GM15510 (cell line): Measurements from ENCODE around the gene JAZF1.

ENCODE experiments used
- POLR2A ChIP-seq: IDR thresholded peaks from 3 replicates; pipeline ENCODE4 v1.6.1; 2011; ENCODE audit warnings: borderline replicate concordance; ENCODE audit not compliant: insufficient read length; ENCODE audit errors: extremely low read depth

JAZF1 gene

DNA sequence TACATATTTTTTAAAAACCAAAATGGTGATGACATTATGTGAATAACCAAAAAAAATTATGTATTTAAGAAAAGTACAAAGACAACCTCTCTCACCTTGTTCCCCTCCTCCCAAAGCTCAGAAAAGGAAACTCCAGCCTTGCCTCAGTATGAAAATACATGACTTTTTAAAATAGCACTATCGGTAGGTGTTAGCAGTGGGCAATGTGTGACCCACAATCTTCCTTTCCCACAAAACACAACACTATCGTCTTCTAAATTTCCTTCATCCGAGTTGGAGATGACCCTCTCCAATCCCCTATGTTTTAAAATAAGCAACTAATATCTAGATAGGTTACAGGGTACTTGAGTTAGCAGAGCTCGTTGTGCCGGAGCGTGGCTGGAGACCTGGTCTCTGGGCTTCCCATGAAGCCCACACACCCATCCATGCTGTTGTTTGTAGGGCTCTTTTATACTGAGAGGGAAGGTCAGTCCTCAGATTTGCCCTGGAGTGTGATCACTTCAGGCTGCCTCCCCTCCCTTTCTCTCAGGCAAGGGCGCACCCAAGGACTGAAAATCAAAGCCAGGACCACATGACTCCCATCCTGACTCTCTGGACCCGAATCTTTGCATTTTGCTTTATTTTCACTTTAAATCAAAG, 107.6 kb downstream of the JAZF1 start:
- TF ChIP-seq POLR2A, result no peak

DNA sequence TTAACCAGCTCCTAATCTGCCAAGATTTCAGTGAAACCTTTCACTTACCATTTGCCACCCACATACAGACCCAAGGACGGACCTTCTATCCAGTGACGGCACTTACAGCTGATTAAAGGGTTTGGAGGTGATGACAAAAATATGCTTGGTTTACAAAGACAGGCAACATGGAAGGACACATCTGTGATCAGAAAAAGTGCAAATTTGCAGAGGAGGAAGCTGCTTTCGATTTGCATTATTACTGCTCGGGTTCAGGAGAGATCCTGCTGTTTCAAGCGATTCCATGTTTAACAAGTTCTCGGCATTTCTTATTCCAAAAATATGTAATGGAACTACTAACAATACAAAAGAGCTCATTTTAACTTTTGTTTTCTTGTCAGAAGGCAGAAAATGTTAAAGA, 109.0 kb downstream of the JAZF1 start:
- no peak for TF ChIP-seq POLR2A

DNA sequence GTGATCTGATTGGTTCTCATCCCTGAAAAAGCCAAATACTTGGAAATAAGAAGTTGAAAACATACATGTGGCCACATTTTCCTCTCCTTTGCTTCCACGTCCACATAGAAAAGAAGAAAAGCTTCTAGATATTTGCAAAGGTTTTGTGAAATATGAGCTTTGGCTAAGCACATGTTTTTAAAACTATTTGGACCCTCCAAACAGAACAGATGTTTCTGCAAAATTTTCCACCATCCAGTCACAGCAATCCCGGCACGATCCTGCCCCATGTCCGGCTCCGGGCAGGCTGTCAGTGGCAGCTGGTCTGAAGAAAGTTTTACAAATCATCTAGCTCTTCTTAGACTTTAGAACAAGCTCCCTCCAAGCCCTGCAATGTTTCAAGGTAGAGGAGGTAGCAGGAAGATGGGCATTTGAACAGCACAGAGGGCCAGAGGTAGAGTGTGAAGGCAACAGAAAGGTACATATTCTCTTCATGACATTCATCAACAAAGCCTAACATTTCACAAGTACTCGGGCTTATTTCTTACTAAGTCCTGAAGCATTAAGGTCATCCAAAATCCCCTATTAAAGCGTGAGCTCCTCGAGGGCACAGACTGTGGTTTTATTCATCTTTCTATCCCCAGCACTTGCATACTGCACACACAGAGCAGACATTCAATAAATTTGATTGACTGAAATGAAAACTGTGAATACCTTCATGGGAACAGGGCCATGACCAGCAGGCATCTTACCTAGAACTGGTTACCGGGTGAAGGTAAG, 110.1 kb downstream of the JAZF1 start:
- no peak for TF ChIP-seq POLR2A

- TF ChIP-seq POLR2A, result no peak
Measured at GRCh38 chr7:28069807-28070206, 110.8 kb downstream of the JAZF1 start.

GRCh38 chr7:28069388-28069787, 111.2 kb downstream of the JAZF1 start:
- TF ChIP-seq POLR2A, result no peak

GRCh38 chr7:28068811-28069216, 111.8 kb downstream of the JAZF1 start:
- no peak for TF ChIP-seq POLR2A

DNA sequence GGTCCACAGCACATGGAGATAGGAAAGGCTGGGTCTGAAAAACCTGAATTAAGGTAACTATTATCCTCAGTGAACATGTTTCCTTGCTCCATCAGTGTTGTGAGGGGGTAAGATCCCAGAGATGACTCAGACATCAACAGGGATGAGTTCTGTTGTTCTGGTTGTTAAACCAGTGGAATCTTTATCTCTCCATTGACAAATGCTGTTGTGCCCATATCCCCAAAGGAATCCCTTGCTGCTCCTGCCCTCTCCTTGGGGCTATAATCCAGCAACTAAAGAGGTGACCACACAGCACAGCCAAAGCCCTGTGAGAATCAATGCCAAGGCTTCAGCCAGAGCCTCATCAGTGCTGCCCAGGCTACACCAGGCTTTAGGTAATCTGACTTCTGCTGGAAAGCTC, 113.4 kb downstream of the JAZF1 start:
- TF ChIP-seq POLR2A, result no peak

GRCh38 chr7:28065721-28066285, 114.8 kb downstream of the JAZF1 start:
- TF ChIP-seq POLR2A, result no peak

GRCh38 chr7:28065308-28065707, 115.3 kb downstream of the JAZF1 start:
- TF ChIP-seq POLR2A, result no peak

DNA sequence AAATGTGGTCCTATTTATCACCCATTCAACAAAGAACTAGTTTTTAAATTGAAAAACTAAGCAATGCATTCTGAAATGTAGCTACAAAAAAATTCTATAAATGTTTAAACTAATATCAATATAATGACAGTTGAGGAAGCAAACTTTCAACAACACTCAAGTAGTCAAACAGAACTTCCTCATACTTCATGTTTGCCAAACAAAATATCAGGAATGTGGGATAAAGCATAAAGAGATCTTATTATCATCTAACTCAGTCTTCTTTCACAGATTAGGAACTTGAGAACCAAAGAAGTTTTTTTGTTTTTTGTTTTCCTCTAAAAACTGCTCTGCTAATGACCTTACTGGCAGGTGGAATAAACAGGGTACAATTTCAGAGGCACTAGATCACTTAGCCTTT, 116.2 kb downstream of the JAZF1 start:
- TF ChIP-seq POLR2A, result no peak

DNA sequence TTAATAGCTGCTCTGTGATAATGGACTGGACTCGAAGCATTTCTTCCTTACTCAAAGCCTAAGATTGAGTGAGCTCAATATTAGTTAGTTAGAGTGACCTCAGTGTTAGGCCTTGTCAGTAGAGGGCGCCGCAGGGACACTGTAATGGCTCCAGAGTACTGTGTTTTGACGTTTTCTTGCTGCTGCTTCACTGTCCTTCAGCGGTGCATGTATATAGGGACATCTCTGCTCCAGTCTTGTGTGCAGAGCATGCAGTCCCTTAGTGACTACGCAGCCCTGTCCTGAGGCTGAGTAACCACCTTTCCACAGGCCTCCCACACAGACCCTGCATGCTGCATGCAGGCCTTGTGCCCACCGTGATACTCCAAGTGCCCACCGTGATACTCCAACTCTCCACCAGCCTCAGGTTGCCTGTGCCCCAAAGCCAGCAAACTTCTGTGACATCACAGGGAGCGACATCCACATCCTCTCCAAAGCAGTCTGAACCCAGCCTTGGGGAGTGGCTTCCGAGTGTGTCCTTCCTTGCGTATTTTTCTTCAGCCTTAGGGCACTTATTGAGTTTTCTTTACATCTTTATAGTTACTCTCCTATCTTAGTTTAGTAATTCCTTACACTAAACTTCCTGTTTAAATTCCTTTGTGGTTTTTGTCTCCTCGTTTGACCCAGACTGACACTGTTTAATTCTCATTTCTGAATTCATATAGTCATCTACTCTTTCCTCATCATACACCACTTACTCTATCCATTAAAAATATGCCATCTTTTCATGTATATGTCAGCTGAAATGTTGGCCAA, 118.2 kb downstream of the JAZF1 start:
- no peak for TF ChIP-seq POLR2A

GRCh38 chr7:28061824-28062196, 118.8 kb downstream of the JAZF1 start:
- no peak for TF ChIP-seq POLR2A

DNA sequence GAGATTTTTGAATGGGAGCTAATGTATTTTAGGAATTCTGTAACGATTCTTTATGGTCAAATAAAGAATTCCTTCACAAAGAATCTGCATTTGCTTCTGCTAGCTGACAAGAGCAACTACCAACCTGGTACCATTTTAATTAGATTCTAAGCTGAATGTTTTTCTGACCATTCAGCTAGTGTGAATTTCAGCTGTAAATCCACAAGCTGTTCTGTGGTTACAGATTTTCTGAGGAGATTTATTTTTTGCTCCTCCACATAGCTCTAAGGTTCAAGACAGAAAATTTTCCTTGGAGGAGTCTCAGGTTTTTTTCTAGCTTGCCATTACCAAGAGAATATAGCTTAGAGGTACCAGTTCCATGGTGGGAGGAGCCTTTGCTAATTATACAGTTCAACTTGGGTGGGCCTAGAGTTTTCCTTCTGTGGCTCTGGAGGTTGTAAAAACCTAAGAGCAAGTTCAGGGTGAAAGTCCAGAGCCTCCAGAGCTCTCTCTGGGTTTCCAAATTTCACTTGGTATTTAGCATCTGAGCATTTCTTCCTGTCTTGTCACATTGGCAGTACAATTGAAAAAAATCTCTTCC, 120.1 kb downstream of the JAZF1 start:
- TF ChIP-seq POLR2A, result no peak

GRCh38 chr7:28055161-28055544, 125.4 kb downstream of the JAZF1 start:
- TF ChIP-seq POLR2A, result no peak

- TF ChIP-seq POLR2A, result no peak
Measured at GRCh38 chr7:28054531-28055160, 125.9 kb downstream of the JAZF1 start.

- TF ChIP-seq POLR2A, result no peak
Measured at GRCh38 chr7:28052933-28053332, 127.7 kb downstream of the JAZF1 start.

DNA sequence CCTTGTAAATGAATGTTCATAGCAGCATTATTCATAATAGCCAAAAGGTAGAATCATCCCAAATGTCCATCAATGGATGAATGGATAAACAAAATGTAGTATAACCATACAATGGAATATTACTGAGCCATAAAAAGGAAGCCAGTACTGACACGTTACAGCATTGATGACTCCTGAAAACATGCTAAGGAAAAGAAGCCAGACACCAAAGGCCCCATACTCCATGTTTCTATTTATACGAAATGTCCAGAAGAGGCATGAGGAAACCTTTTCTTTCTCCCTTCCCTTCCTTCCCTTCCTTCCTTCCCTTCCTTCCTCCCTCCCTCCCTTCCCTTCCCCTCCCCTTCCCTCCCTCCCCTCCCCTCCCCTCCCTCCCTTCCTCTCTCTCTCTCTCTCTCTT, 131.9 kb downstream of the JAZF1 start:
- no peak for TF ChIP-seq POLR2A
